Activated CD4-positive, CD25-positive, alpha-beta regulatory T cell treated with anti-CD3 and anti-CD28 coated beads, Interleukin-2, amount 50 U/mL, for 24 hours (primary cell): Measurements from ENCODE around the gene PTCD2.
A peak's percentile ranks its signal among the peaks of the same experiment; 100 is the strongest.

Experiments
- ATAC-seq, 2 donors: fragments of 150-1000 bp; cut with Tn5 transposase; one replicate each; pipeline ENCODE4 v1.10.0; 2021; ENCODE audit warnings: mild to moderate bottlenecking in 1 of 2, moderate library complexity in 1 of 2

The PTCD2 gene

GRCh38 chr5:72351376-72351775 lies 31.2 kb downstream of the PTCD2 start:
- no peak for ATAC-seq

- ATAC-seq, result no peak
Measured at GRCh38 chr5:72352616-72353015, 32.4 kb downstream of the PTCD2 start.

- ATAC-seq, result no peak
Measured at GRCh38 chr5:72353046-72353445, 32.9 kb downstream of the PTCD2 start.

GRCh38 chr5:72355706-72356299 lies 35.6 kb downstream of the PTCD2 start:
- no peak for ATAC-seq

GRCh38 chr5:72356361-72356760 lies 36.2 kb downstream of the PTCD2 start:
- no peak for ATAC-seq

GRCh38 chr5:72358925-72359324 lies 38.8 kb downstream of the PTCD2 start:
- ATAC-seq, result no peak

- no peak for ATAC-seq
Measured at GRCh38 chr5:72359886-72360285, 39.7 kb downstream of the PTCD2 start.

- ATAC-seq, result no peak
Measured at GRCh38 chr5:72363166-72363802, 43.1 kb downstream of the PTCD2 start.

- ATAC-seq, result no peak
Measured at GRCh38 chr5:72364171-72364570, 44.0 kb downstream of the PTCD2 start.

- no peak for ATAC-seq
Measured at GRCh38 chr5:72364951-72365350, 44.8 kb downstream of the PTCD2 start.

- peak in 1 of 2 donors; percentile 45 for ATAC-seq
Measured at GRCh38 chr5:72366324-72366976, 46.3 kb downstream of the PTCD2 start.

GRCh38 chr5:72368271-72368670 lies 48.1 kb downstream of the PTCD2 start:
- ATAC-seq, result no peak

- ATAC-seq, result no peak
Measured at GRCh38 chr5:72369301-72369700, 49.1 kb downstream of the PTCD2 start.

GRCh38 chr5:72369711-72370110 lies 49.5 kb downstream of the PTCD2 start:
- peak in 1 of 2 donors; percentile 17 for ATAC-seq

GRCh38 chr5:72372331-72372730 lies 52.2 kb downstream of the PTCD2 start:
- ATAC-seq, result no peak

- no peak for ATAC-seq
Measured at GRCh38 chr5:72372923-72373322, 52.8 kb downstream of the PTCD2 start.

GRCh38 chr5:72374844-72375243 lies 54.7 kb downstream of the PTCD2 start:
- no peak for ATAC-seq

GRCh38 chr5:72376381-72376780 lies 56.2 kb downstream of the PTCD2 start:
- no peak for ATAC-seq

GRCh38 chr5:72377910-72378638 lies 57.9 kb downstream of the PTCD2 start:
- no peak for ATAC-seq

- ATAC-seq, result no peak
Measured at GRCh38 chr5:72378639-72379289, 58.6 kb downstream of the PTCD2 start.

GRCh38 chr5:72379936-72380335 lies 59.8 kb downstream of the PTCD2 start:
- no peak for ATAC-seq

- ATAC-seq, result no peak
Measured at GRCh38 chr5:72380492-72381274, 60.5 kb downstream of the PTCD2 start.
